Measurements from ENCODE around the gene OR51F2. TPM values are rescaled to one million over a fixed set of nuclear protein-coding genes. Genes with fewer than 3 reads are reported as not detected.

Gene OR51F2
- total RNA-seq, 1 experiment from 2014 or later: not detected

Other genes starting within 250 kb of the OR51F2 start
- not detected in 2 replicates for gene OR52I2, start 239.6 kb upstream of the OR51F2 start, total RNA-seq (2014; rRNA removed; shearing (Covaris generic))
- not detected in 2 replicates for gene OR52I1, start 227.3 kb upstream of the OR51F2 start, total RNA-seq (2014; rRNA removed; shearing (Covaris generic))
- 16.6 and 25.6 TPM in 2 replicates for gene TRIM68, start 213.1 kb upstream of the OR51F2 start, total RNA-seq (2014; rRNA removed; shearing (Covaris generic))
- not detected in 2 replicates for gene OR51D1, start 183.8 kb upstream of the OR51F2 start, total RNA-seq (2014; rRNA removed; shearing (Covaris generic))
- not detected in 2 replicates for gene OR51E1, start 177.3 kb upstream of the OR51F2 start, total RNA-seq (2014; rRNA removed; shearing (Covaris generic))
- 0.37 and 1.2 TPM in 2 replicates for gene OR51E2, start 123.5 kb upstream of the OR51F2 start, total RNA-seq (2014; rRNA removed; shearing (Covaris generic))
- gene MMP26, start 116.5 kb upstream of the OR51F2 start, total RNA-seq (2014; rRNA removed; shearing (Covaris generic)): not detected in 2 replicates
- gene OR51F1, start 51.4 kb upstream of the OR51F2 start, total RNA-seq (2014; rRNA removed; shearing (Covaris generic)): not detected in 2 replicates
- gene OR52R1, start 16.9 kb upstream of the OR51F2 start, total RNA-seq (2014; rRNA removed; shearing (Covaris generic)): not detected in 2 replicates
- not detected in 2 replicates for gene OR51S1, start 27.9 kb downstream of the OR51F2 start, total RNA-seq (2014; rRNA removed; shearing (Covaris generic))
- not detected in 2 replicates for gene OR51T1, start 60.6 kb downstream of the OR51F2 start, total RNA-seq (2014; rRNA removed; shearing (Covaris generic))
- gene OR51A7, start 82.5 kb downstream of the OR51F2 start, total RNA-seq (2014; rRNA removed; shearing (Covaris generic)): not detected in 2 replicates
- gene OR51G2, start 98.0 kb downstream of the OR51F2 start, total RNA-seq (2014; rRNA removed; shearing (Covaris generic)): not detected in 2 replicates
- not detected in 2 replicates for gene OR51G1, start 103.0 kb downstream of the OR51F2 start, total RNA-seq (2014; rRNA removed; shearing (Covaris generic))
- gene OR51A4, start 126.3 kb downstream of the OR51F2 start, total RNA-seq (2014; rRNA removed; shearing (Covaris generic)): not detected in 2 replicates
- gene OR51A2, start 134.4 kb downstream of the OR51F2 start, total RNA-seq (2014; rRNA removed; shearing (Covaris generic)): not detected in 2 replicates
- not detected in 2 replicates for gene OR51L1, start 173.5 kb downstream of the OR51F2 start, total RNA-seq (2014; rRNA removed; shearing (Covaris generic))
- not detected in 2 replicates for gene OR52J3, start 225.2 kb downstream of the OR51F2 start, total RNA-seq (2014; rRNA removed; shearing (Covaris generic))
- gene OR52E2, start 238.3 kb downstream of the OR51F2 start, total RNA-seq (2014; rRNA removed; shearing (Covaris generic)): 0.23 and 1.8 TPM in 2 replicates
- gene OR52E1, start 248.3 kb downstream of the OR51F2 start, total RNA-seq (2014; rRNA removed; shearing (Covaris generic)): not detected in 2 replicates